ENCODE results near the gene BMP8B.
"Not testable (repeated sequence)": the region's sequence is repeated elsewhere in the genome, so short reads cannot be mapped to it uniquely, and the experiment has no call there.

Gene BMP8B, protein sequence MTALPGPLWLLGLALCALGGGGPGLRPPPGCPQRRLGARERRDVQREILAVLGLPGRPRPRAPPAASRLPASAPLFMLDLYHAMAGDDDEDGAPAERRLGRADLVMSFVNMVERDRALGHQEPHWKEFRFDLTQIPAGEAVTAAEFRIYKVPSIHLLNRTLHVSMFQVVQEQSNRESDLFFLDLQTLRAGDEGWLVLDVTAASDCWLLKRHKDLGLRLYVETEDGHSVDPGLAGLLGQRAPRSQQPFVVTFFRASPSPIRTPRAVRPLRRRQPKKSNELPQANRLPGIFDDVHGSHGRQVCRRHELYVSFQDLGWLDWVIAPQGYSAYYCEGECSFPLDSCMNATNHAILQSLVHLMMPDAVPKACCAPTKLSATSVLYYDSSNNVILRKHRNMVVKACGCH

DNA sequence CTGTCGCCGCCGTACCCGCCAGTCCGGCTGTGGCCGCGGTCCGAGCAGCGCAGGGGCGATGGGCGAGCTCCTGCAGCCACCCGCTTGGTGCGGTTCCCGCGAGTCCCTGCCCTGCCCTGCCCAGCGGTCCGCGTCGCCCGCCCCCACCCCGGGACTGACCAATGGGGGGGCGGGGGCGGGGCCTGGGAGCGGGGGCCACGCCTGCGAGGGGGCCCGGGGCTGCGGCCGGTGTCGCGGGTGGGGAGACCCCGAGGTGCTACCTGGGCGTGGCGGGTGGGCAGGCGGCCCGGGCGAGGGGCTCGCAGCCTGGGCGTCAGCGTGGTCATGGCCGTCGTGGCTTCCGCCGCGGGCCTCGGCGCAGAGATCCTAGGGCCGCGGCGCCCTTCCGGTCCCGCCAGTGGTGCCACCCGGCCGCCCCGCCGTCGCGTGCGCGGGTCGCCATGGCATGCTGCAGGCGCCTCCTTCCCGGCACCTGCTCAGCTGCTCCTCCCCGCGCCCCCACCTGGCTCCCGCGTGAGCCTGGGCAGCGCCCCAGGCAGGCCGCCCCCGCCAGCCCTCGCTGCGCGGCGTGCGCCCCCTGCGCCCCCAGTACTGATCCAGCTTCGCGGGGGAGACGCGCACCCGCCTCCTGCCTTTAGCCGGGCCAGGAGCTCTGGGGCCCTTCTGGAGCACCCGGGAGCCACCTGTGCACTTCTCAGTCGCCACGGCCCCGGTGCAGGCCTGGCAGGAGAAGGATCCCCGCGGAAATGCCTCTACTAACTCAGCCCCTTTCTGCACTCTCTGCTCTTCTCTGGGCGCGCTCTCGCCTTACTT is at the start of gene BMP8B:
BMP8B (minus strand) TSS at position 108 of the 813 bp plus-strand sequence. CDS start 380 bp downstream, outside the sequence.
- H3K27ac Mint-ChIP-seq, result peak within 1 kb of the TSS; percentile 90
- H3K27me3 Mint-ChIP-seq, result no peaks in the 10 kb centered on the region
- H3K4me3 Mint-ChIP-seq, result peak within 1 kb of the TSS; percentile 82
- H3K9me3 Mint-ChIP-seq, result no peaks in the 10 kb centered on the region
- peaks cover 52% of the 10 kb centered on the region for H3K4me1 Mint-ChIP-seq
- peaks cover 18% of the 10 kb centered on the region for H3K36me3 Mint-ChIP-seq
- ATAC-seq, result peak; percentile 87

DNA sequence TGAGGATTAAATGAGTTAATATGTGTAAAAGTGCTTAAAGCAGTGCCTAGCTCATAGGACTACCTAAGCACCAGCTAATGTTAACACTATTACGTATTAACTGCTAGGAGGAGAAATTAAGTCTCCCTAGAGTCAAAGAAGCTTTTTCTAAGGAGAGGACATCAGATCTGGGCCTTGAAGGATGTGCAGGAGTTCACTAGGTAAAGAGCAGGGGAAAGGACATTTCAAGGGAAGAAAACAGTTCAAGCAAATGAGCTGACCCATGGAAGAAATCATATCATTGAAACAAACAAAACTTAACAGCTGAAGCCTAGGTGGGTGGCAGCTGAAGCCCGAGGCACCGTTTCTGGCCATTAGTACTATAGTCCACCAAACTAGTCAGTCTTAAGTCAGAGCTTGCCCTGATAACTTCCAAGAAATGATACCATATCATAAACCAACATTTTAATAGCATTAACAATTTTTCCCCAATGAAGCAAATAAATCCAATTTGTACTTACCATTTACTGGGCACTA is 48.0 kb upstream of the BMP8B start:
- Mint-ChIP-seq H3K27me3 (no peaks in the 10 kb centered on the region), H3K36me3 (peaks cover 43% of the 10 kb centered on the region), H3K4me1 (no peaks in the 10 kb centered on the region), H3K27ac (no peak overlapping the region), H3K9me3 (no peaks in the 10 kb centered on the region), H3K4me3 (no peak overlapping the region)
- ATAC-seq, result no peak

DNA sequence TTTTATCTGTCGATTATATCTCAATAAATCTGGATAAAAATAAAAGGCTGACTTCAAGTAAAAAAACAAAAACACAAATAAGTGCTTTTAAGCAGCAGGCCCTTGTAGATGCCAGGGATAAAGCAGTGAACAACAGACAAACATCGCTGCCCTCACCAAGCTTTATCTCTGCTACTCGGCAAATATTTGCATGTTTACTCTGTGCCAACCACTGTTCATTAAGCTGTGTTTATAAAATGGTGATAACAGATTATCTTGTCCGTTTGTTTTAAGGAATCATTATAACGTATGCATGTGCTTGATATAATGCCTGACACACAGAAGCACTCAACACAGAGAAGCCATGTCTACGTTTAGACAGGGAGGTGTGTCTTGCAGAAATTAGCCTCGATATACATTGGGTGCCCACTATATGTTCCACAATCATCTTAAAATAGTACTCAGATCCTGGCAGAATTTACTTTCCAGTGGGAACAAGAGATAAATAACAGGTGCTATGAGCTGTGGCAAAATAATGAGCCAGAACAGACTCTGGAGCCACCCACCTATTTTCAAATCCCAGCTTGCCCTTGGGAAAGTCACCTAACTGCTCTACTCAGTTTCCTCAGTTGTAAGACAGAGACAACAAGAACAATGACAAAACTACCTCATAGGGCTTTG is 47.4 kb upstream of the BMP8B start:
- H3K36me3 Mint-ChIP-seq, result peaks cover 39% of the 10 kb centered on the region
- H3K27me3 Mint-ChIP-seq, result no peaks in the 10 kb centered on the region
- no peaks in the 10 kb centered on the region for H3K4me1 Mint-ChIP-seq
- no peak for ATAC-seq
- no peak overlapping the region for H3K4me3 Mint-ChIP-seq
- H3K9me3 Mint-ChIP-seq, result no peaks in the 10 kb centered on the region
- no peak overlapping the region for H3K27ac Mint-ChIP-seq

DNA sequence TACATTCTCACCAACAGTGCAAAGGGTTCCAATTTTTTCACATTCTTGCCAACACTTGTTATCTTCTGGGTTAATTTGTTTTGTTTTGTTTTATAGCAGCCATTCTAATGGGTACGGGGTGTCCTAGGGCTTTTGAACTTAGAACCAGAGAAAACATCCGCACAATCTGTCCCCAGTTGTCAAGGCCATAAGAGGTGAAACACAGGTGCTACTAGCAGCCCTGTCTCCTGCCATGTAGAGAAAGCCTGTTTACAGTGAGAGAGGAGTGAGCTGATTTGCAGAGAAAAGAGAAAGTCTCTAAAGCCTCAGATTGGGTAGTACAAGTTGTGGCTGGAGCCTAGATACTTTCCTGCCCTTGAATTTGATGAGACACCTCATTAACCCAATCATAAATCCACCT is 46.4 kb upstream of the BMP8B start:
- Mint-ChIP-seq H3K36me3 (peaks cover 35% of the 10 kb centered on the region), H3K27me3 (peaks cover 8% of the 10 kb centered on the region), H3K4me3 (no peak overlapping the region), H3K4me1 (no peaks in the 10 kb centered on the region), H3K27ac (no peak overlapping the region), H3K9me3 (no peaks in the 10 kb centered on the region)
- no peak for ATAC-seq

DNA sequence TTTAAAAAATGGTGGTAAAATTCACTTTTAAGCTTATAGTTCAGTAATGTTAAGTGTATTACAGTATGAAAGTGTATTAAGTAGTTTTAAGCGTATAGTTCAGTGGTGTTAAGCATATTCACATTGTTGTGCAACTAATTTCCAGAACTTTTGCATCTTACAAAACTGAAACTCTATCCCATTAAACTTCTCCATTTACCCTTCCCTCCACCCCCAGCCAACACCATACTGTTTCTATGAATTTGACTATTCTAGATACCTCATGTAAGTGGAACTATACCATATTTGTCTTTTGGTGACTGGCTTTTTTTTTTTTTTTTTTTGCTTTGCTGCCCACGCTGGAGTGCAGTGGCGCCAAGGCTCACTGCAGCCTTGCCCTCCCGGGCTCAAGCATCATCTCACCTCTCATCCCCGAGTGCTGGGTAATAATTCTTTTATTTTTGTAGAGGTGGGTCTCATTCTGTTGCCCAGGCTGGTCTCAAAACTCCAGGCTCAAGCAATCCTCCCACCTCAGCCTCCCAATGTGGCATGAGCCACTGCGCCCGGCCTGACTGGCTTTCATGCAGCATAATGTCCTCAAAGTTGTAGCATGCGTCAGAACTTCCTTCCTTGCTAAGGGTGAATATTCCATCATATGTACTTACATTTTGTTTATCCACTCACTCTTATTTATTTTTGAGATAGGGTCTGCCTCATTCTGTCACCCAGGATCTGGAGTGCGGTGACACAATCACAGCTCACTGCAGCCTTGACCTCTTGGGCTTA is 45.1 kb upstream of the BMP8B start:
- H3K9me3 Mint-ChIP-seq, result no peaks in the 10 kb centered on the region
- H3K27ac Mint-ChIP-seq, result no peak overlapping the region
- no peak for ATAC-seq
- no peak overlapping the region for H3K4me3 Mint-ChIP-seq
- H3K4me1 Mint-ChIP-seq, result no peaks in the 10 kb centered on the region
- H3K27me3 Mint-ChIP-seq, result peaks cover 12% of the 10 kb centered on the region
- H3K36me3 Mint-ChIP-seq, result peaks cover 21% of the 10 kb centered on the region

DNA sequence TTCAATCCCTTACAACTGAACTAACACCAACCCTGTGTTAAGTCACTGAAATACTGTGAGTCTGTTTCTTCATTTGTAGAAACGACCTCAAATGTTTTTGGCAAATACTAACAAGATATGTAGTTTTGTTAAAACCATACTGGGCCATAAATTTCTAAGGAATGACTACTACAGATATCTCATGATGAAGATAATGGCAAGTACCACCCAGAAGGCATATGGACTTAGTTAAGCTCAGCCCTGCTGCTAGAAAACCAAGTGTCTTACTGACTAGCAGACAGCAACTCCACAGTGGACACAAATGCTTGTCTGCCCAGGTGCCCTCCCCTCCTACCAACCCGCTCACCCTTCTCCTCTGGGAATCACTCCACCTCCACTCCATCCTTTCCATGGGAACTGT is 44.5 kb upstream of the BMP8B start:
- peaks cover 19% of the 10 kb centered on the region for H3K36me3 Mint-ChIP-seq
- H3K4me1 Mint-ChIP-seq, result no peaks in the 10 kb centered on the region
- no peak for ATAC-seq
- H3K4me3 Mint-ChIP-seq, result no peak overlapping the region
- H3K27ac Mint-ChIP-seq, result no peak overlapping the region
- no peaks in the 10 kb centered on the region for H3K9me3 Mint-ChIP-seq
- H3K27me3 Mint-ChIP-seq, result peaks cover 12% of the 10 kb centered on the region

DNA sequence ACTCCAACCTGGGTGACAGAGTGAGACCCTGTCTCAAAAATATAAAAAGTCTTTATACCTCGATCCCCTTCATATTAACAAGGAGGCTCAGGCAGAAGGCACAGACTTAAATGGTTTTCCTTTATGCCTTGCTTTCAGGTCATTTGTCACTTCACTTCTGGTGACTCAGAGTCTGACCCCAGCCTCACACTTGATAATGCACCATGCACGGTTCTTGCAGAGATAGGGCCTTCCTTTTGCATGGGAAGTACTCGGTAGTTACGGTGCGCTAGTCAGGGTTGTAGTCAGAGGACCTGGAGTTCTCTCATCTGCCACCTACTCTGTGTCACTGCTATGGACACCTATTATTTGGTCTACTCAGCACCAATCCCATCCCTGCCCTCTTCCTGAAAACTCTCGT is 43.6 kb upstream of the BMP8B start:
- no peak for ATAC-seq
- H3K36me3 Mint-ChIP-seq, result peaks cover 14% of the 10 kb centered on the region
- H3K9me3 Mint-ChIP-seq, result no peaks in the 10 kb centered on the region
- H3K27ac Mint-ChIP-seq, result no peak overlapping the region
- no peaks in the 10 kb centered on the region for H3K4me1 Mint-ChIP-seq
- H3K4me3 Mint-ChIP-seq, result no peak overlapping the region
- H3K27me3 Mint-ChIP-seq, result peaks cover 12% of the 10 kb centered on the region

DNA sequence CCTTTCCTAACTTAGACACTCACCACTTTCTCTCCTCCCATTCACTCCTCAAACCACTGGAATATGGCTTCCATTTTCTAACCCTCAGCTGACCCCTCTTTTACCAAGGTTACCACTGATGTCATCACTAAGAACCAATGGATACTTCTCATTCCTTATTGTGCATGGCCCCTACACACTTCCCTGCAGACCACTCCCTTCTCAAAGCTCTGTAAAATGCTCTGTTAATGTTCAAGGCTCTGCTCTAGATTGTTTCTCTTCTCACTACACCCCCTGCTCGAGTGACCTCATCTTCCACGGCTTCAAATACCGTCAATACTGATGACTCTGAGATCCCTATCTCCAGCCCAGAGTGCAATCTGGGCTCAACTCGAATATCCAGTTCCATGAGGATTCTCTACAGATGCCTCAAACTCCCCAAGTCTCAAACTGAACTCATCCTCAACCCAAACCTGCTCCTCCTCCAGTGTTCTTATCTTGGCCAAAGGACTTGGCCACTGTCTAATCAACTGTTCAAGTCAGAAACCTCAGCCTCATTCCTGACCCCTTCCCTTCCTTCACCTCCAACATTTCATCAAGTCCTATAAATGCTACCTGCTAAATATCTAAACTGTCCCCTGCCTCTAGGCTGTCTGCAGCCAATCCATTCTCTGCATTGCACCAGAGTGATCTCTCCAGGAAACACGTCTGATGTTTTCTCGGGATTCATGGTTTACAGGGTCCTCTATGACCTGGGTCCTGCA is 41.3 kb upstream of the BMP8B start:
- no peak overlapping the region for H3K4me3 Mint-ChIP-seq
- no peak for ATAC-seq

DNA sequence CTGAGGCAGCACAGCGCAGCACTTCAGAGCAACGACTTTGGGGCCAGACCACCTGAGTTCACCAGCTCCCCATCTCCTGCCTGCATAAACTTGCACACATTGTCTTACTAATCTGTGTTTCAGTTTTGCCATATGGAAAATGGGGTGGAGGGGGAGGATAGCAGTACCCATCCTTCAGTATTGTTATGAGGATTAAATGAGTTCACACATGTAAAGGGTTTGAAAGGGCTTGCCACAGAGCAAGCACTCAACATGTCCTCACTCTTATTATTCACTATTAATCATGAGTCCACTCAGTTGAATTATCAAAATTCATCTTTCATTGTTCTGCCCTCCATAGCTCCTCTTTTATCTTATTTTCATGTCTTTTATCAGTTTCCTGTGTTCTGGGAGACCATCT is 40.1 kb upstream of the BMP8B start:
- Mint-ChIP-seq H3K36me3 (no peaks in the 10 kb centered on the region), H3K27me3 (peaks cover 12% of the 10 kb centered on the region), H3K4me3 (no peak overlapping the region), H3K27ac (no peak overlapping the region), H3K9me3 (no peaks in the 10 kb centered on the region), H3K4me1 (peaks cover 28% of the 10 kb centered on the region)
- ATAC-seq, result no peak

More for the DNA sequence above, 41.3 kb upstream of the BMP8B start:
- Mint-ChIP-seq H3K9me3 (no peaks in the 10 kb centered on the region), H3K27me3 (peaks cover 12% of the 10 kb centered on the region), H3K36me3 (peaks cover 2% of the 10 kb centered on the region), H3K27ac (no peak overlapping the region), H3K4me1 (peaks cover 19% of the 10 kb centered on the region)

DNA sequence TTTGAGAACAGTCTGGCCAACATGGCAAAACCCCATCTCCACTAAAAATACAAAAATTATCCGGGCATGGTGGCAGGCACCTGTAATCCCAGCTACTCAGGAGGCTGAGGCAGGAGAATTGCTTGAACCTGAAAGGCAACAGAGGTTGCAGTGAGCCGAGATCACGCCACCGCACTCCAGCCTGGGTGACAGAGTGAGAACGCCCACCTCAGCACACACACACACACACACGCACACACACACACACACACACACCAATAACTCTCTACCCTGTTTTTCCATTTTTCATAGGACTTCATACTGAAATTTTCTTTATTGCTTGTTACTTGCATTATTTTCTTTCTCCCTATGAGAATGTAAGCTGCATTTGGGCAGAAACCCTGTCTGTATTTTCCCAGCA is 39.6 kb upstream of the BMP8B start:
- Mint-ChIP-seq H3K27me3 (peaks cover 12% of the 10 kb centered on the region), H3K4me1 (peaks cover 28% of the 10 kb centered on the region)
- not testable (repeated sequence) for ATAC-seq, H3K27ac Mint-ChIP-seq, H3K36me3 Mint-ChIP-seq, H3K4me3 Mint-ChIP-seq, H3K9me3 Mint-ChIP-seq

DNA sequence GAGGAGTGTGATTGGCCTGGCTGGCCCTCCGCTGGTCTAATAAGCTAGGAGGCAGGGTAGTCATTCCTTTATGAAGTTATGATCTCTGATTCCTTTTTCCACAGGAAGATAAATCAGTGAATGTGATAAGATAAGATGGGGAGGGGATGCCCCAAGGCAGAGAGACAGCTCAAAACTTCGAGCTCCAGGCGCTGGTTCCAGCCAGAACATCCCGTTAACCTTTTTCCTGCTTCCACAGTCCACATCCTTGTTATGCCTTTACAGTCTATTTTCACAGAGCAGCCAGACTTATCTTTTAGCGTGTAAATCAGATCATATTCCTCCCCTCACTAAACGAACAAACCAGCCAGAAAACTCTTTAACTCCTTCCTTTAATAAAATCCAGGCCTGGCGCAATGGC is 38.5 kb upstream of the BMP8B start:
- Mint-ChIP-seq H3K4me1 (peaks cover 28% of the 10 kb centered on the region), H3K4me3 (no peak overlapping the region), H3K27ac (peak overlapping the region; percentile 56), H3K27me3 (peaks cover 12% of the 10 kb centered on the region), H3K36me3 (no peaks in the 10 kb centered on the region), H3K9me3 (no peaks in the 10 kb centered on the region)
- no peak for ATAC-seq

DNA sequence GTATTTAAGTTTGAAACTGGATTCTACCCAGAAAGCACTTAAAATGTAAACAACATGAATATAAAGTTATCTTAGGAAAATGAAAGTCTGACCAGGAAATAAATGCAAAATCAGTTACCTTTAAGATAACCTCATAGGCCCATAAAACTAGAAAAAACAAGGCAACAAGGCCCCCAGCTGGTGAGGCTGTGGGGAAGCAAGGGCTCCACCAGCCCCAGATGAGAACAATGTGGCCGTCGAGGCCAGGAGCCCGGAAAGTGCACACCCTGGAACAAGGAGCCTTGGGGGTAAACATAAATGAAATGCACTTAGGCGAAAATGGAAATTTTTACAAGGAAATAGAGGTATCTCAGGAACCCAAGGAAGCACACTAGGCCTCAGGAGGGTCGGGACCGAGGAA is 37.9 kb upstream of the BMP8B start:
- H3K4me1 Mint-ChIP-seq, result peaks cover 28% of the 10 kb centered on the region
- no peak for ATAC-seq
- peak overlapping the region; percentile 56 for H3K27ac Mint-ChIP-seq
- no peak overlapping the region for H3K4me3 Mint-ChIP-seq
- no peaks in the 10 kb centered on the region for H3K36me3 Mint-ChIP-seq
- no peaks in the 10 kb centered on the region for H3K9me3 Mint-ChIP-seq
- H3K27me3 Mint-ChIP-seq, result peaks cover 12% of the 10 kb centered on the region

DNA sequence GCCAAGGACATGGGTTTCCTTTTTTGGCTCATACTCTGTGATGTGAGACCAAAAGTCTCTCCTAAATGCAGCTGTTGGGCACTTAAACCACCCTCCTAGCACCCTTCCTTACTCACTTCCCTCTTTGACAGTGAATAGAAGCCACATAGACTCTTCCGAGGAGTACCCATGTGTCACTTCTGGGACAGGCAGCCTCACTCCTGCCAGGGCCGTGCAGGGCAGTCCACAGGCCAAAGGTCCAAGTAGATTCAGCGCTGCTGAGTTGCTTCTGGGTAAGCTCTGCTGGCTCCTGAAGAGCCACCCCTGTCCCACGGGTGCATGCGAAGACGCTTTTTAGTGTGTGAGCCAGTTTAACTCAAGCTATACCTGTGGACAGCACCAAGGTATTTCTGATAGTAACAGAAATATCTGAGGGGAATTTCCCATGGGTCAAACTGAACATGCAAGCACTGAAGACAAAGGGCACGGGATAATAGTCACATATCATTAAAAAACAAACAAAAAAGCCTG is 36.8 kb upstream of the BMP8B start:
- peaks cover 9% of the 10 kb centered on the region for H3K27me3 Mint-ChIP-seq
- H3K4me3 Mint-ChIP-seq, result no peak overlapping the region
- H3K36me3 Mint-ChIP-seq, result no peaks in the 10 kb centered on the region
- H3K9me3 Mint-ChIP-seq, result no peaks in the 10 kb centered on the region
- peak; percentile 87 for ATAC-seq
- peak overlapping the region; percentile 56 for H3K27ac Mint-ChIP-seq
- peaks cover 28% of the 10 kb centered on the region for H3K4me1 Mint-ChIP-seq

DNA sequence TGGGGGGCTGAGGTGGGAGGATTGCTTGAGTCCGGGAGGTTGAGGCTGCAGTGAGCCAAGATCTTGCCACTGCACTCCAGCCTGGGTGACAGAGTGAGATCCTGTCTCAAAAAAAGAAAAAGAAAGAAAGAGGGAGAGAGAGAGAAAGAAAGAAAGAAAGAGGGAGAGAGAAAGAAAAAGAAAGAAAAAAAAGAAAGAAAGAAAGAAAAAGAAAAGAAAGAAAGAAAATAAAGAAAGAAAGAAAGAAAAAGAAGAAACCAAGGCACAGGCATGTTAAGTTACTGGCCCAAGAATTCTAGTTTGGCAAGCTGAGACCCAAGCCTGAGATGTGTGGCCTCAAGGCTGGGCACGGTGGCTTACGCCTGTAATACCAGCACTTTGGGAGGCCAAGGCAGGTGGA is 34.8 kb upstream of the BMP8B start:
- not testable (repeated sequence) for H3K27me3 Mint-ChIP-seq, H3K9me3 Mint-ChIP-seq

More for the DNA sequence above, 34.8 kb upstream of the BMP8B start:
- H3K4me3 Mint-ChIP-seq, ATAC-seq, H3K36me3 Mint-ChIP-seq, H3K27ac Mint-ChIP-seq: not testable (repeated sequence)
- peaks cover 28% of the 10 kb centered on the region for H3K4me1 Mint-ChIP-seq

Measured in stimulated activated memory B cell treated with anti-CD40 and anti-IgM and Interleukin-4, amounts not matched to agents 10 μg/mL and 1 μg/mL and 100 μg/mL, for 72 hours (primary cell).